ENCODE data around the gene ADGRG7. TPM values are rescaled to one million over a fixed set of nuclear protein-coding genes. Genes with fewer than 3 reads are reported as not detected.

The ADGRG7 gene
- total and polyA plus RNA-seq, 2 of the 13 experiments (the other 11 are each of a cell fraction or from before 2014, with no cell fraction given) = not detected

DNA sequence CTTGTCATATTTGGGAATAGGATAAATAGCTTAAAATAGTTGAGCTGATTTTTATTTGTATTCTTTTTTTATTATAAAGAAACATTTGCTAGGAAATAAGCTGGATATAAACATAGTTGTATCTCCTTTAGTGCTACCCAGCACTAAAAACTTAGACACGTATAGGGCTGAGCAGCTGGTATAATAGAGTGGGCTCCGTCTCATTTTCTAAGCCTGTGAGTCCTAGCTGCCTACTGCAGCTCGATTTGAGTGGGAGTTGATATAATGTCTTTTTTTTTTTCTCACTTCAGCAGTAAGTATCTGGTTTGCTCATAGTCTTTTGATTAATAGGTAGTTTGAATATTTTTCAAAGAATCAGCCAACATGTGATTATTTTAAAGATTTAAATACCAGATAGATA lies 134.1 kb downstream of the ADGRG7 start:
- peaks cover 15 to 81% of the 10 kb centered on the region in 2 experiments for H3K36me3 ChIP-seq (replicated peaks in 1 of 2; ENCODE audit: control insufficient read depth in 1 of 2, insufficient read depth in 2 of 2, low read length in 2 of 2)
- H3K9ac ChIP-seq (ENCODE audit: insufficient read depth, low read depth, low read length) = no peak overlapping the region
- H3K4me2 ChIP-seq (ENCODE audit: low read depth, low read length) = no peak overlapping the region
- H4K20me1 ChIP-seq (ENCODE audit: insufficient read depth, low read length) = no peaks in the 10 kb centered on the region; the same call in 1 of the 2 replicates
- CTCF ChIA-PET (ENCODE audit: low intra/inter-chr PET ratio, low total read pairs) = no interaction called here
- WGBS (ENCODE audit: low lambda C conversion rate) = 95% methylated on average over 3 of the region's 3 CpGs
- intact Hi-C loops (cut with micrococcal nuclease; ENCODE audit: unreplicated experiment) (no loop called here), in situ Hi-C loops (cut with HindIII; ENCODE audit: extremely low pct_ligation_motif_present, low pct_unique_long_range_greater_than_20kb) (no loop called here)
- H3K9me3 ChIP-seq (ENCODE audit: low read length) = no peaks in the 10 kb centered on the region
- no peak overlapping the region for H3K27ac ChIP-seq (ENCODE audit: extremely low read length, insufficient read depth, low read length)
- H2AFZ ChIP-seq (ENCODE audit: low read length) = no peak overlapping the region
- DNase-seq (ENCODE audit: low spot score) (no peak), FAIRE-seq (no peak), ATAC-seq (no peak)
- H3K79me2 ChIP-seq (ENCODE audit: insufficient read depth, low read length) = no peaks in the 10 kb centered on the region
- H3K4me3 ChIP-seq (replicated peaks in 1 of 3; ENCODE audit: insufficient read depth in 1 of 3, low read depth in 2 of 3, low read length in 3 of 3) = no peak overlapping the region
- no peaks in the 10 kb centered on the region for H3K27me3 ChIP-seq (ENCODE audit: control insufficient read depth in 1 of 2, insufficient read depth in 2 of 2, low read length in 2 of 2)
- POLR2A ChIA-PET = interaction anchor here (1.1 kb wide), 1 partner anchor 34 kb away, joined by 3 read pairs; the partner anchor contains the start of gene TFG
- H3K4me1 ChIP-seq (ENCODE audit: insufficient read depth, low read length) = no peaks in the 10 kb centered on the region
- no peak for TF ChIP-seq ZKSCAN5 (CRISPR knock-in tag; IDR thresholded peaks at IDR 0.05)
- TF ChIP-seq, protein P1, sequence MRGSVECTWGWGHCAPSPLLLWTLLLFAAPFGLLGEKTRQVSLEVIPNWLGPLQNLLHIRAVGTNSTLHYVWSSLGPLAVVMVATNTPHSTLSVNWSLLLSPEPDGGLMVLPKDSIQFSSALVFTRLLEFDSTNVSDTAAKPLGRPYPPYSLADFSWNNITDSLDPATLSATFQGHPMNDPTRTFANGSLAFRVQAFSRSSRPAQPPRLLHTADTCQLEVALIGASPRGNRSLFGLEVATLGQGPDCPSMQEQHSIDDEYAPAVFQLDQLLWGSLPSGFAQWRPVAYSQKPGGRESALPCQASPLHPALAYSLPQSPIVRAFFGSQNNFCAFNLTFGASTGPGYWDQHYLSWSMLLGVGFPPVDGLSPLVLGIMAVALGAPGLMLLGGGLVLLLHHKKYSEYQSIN (CRISPR knock-in tag; IDR thresholded peaks at IDR 0.05; ENCODE audit: borderline replicate concordance) = no peak
- TF ChIP-seq SP140L (CRISPR knock-in tag; IDR thresholded peaks at IDR 0.05; ENCODE audit: borderline replicate concordance) = no peak
- TF ChIP-seq, protein P2, sequence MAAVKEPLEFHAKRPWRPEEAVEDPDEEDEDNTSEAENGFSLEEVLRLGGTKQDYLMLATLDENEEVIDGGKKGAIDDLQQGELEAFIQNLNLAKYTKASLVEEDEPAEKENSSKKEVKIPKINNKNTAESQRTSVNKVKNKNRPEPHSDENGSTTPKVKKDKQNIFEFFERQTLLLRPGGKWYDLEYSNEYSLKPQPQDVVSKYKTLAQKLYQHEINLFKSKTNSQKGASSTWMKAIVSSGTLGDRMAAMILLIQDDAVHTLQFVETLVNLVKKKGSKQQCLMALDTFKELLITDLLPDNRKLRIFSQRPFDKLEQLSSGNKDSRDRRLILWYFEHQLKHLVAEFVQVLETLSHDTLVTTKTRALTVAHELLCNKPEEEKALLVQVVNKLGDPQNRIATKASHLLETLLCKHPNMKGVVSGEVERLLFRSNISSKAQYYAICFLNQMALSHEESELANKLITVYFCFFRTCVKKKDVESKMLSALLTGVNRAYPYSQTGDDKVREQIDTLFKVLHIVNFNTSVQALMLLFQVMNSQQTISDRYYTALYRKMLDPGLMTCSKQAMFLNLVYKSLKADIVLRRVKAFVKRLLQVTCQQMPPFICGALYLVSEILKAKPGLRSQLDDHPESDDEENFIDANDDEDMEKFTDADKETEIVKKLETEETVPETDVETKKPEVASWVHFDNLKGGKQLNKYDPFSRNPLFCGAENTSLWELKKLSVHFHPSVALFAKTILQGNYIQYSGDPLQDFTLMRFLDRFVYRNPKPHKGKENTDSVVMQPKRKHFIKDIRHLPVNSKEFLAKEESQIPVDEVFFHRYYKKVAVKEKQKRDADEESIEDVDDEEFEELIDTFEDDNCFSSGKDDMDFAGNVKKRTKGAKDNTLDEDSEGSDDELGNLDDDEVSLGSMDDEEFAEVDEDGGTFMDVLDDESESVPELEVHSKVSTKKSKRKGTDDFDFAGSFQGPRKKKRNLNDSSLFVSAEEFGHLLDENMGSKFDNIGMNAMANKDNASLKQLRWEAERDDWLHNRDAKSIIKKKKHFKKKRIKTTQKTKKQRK (IDR thresholded peaks at IDR 0.05; ENCODE audit: low read length) = no peak
- TF ChIP-seq JDP2 (CRISPR knock-in tag; IDR thresholded peaks at IDR 0.05; ENCODE audit: borderline replicate concordance) = no peak
- TF ChIP-seq, protein P3, sequence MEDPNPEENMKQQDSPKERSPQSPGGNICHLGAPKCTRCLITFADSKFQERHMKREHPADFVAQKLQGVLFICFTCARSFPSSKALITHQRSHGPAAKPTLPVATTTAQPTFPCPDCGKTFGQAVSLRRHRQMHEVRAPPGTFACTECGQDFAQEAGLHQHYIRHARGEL (CRISPR knock-in tag; IDR thresholded peaks at IDR 0.05) = no peak
- TF ChIP-seq HNRNPH1 (optimal IDR thresholded peaks at IDR 0.05; ENCODE audit: low read depth, low read length) = no peak
- no peak for TF ChIP-seq ZNF629 (CRISPR knock-in tag; conservative IDR thresholded peaks at IDR 0.05)
- TF ChIP-seq JUN (CRISPR knock-in tag; IDR thresholded peaks at IDR 0.05) = no peak
- no peak for TF ChIP-seq PTBP1 (IDR thresholded peaks at IDR 0.05; ENCODE audit: low read depth, low read length, poor library complexity, severe bottlenecking)
- TF ChIP-seq, protein P4, sequence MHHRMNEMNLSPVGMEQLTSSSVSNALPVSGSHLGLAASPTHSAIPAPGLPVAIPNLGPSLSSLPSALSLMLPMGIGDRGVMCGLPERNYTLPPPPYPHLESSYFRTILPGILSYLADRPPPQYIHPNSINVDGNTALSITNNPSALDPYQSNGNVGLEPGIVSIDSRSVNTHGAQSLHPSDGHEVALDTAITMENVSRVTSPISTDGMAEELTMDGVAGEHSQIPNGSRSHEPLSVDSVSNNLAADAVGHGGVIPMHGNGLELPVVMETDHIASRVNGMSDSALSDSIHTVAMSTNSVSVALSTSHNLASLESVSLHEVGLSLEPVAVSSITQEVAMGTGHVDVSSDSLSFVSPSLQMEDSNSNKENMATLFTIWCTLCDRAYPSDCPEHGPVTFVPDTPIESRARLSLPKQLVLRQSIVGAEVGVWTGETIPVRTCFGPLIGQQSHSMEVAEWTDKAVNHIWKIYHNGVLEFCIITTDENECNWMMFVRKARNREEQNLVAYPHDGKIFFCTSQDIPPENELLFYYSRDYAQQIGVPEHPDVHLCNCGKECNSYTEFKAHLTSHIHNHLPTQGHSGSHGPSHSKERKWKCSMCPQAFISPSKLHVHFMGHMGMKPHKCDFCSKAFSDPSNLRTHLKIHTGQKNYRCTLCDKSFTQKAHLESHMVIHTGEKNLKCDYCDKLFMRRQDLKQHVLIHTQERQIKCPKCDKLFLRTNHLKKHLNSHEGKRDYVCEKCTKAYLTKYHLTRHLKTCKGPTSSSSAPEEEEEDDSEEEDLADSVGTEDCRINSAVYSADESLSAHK (CRISPR knock-in tag; IDR thresholded peaks at IDR 0.05; ENCODE audit: borderline replicate concordance) = no peak
- no peak for TF ChIP-seq HNRNPL (IDR thresholded peaks at IDR 0.05; ENCODE audit: low read depth, low read length)
- BruUV-seq (replicated peaks) = no TSS peak
